ENCODE data around the gene SEL1L3.
A peak's percentile ranks its signal among the peaks of the same experiment; 100 is the strongest.
"Not testable (repeated sequence)": the region's sequence is repeated elsewhere in the genome, so short reads cannot be mapped to it uniquely, and the experiment has no call there.

SEL1L3 gene

DNA sequence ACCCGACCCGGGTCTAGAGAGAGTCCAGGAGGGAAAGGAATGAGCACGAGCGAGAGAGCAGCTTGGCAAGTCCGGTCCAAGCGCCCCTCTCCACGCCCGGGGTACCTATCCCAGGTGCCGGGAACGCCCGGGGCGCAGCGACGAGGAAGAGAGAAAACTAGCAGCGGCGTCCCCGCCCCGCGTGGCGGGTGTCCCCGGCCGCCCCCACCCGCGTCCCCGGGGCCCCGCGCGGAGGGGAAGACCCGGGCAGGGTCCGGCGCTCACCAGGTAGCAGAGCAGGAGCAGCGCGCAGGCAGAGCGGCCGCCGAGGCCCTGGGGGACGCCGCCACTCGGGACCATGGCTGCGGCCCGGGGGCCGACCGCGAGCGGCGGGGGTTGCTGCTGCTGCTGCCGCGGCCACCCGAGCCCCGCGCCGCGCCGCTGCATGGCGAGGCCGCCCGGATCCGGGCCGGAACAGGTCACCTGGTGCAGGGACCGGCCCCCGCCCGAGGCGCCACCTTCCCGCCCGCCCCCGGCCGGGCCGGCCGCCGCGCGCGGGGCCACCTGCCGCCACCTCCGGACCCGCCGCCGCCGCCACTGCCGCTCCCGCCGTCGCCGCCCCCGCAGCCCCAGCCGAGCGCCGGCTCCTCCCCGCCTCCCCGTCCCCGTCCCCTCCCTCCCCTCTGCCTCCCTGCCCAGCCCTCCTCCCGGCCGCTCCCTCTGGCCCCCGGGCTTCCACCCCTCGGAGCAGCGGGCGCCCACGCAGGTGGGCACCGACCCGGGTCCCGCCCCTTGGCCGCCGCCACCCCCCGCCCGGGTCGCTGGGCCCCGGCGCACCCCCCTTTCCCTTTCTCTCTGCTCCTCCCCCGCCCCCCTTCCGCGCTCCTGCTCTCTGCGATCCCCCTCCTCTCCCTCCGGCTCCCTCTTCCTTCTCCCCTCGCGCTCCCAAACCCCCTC, at the start of gene SEL1L3:
Gene SEL1L3 (minus strand): TSS at position 578 of the 936 bp plus-strand sequence. CDS start 152 bp downstream, at position 426.
- CTCF ChIA-PET: interaction anchor here (0.8 to 3.9 kb wide), 2 partner anchors 11 to 15 kb away, joined by 3 to 27 read pairs; no protein-coding TSS in a partner anchor
- POLR2A ChIA-PET: no interaction called here
- TF ChIP-seq, protein P1, sequence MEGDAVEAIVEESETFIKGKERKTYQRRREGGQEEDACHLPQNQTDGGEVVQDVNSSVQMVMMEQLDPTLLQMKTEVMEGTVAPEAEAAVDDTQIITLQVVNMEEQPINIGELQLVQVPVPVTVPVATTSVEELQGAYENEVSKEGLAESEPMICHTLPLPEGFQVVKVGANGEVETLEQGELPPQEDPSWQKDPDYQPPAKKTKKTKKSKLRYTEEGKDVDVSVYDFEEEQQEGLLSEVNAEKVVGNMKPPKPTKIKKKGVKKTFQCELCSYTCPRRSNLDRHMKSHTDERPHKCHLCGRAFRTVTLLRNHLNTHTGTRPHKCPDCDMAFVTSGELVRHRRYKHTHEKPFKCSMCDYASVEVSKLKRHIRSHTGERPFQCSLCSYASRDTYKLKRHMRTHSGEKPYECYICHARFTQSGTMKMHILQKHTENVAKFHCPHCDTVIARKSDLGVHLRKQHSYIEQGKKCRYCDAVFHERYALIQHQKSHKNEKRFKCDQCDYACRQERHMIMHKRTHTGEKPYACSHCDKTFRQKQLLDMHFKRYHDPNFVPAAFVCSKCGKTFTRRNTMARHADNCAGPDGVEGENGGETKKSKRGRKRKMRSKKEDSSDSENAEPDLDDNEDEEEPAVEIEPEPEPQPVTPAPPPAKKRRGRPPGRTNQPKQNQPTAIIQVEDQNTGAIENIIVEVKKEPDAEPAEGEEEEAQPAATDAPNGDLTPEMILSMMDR (IDR thresholded peaks at IDR 0.05; ENCODE audit: control extremely low read depth, extremely low read depth, low read depth, missing control alignments): no peak
- DNase-seq (ENCODE audit: extremely low spot score): peak; percentile 83

DNA sequence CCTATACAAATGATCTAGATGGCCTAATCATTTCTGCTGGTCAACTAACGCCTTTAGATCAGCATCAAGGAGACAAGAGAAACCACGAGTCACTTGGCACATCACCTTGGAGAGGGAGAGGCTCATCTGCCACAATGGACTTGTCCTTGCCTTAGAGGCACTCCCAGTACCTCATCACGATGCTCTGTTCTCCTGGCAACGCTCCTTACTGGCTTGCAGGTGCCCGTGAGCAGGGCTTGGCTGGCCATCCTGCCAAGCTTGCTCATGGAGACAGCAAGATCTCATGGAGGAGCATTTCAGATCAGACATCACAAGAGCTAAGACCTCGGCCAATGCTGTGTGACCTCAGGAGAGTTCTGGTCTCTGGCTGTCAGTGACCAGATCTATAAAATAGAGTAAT, 48.6 kb upstream of the SEL1L3 start:
- no peak for DNase-seq (ENCODE audit: extremely low spot score)
- TF ChIP-seq, protein P1 (IDR thresholded peaks at IDR 0.05; ENCODE audit: control extremely low read depth, extremely low read depth, low read depth, missing control alignments): no peak
- ChIA-PET POLR2A (no interaction called here), CTCF (interaction anchor here (0.7 to 2.3 kb wide), 6 partner anchors 14 to 470 kb away, joined by 3 to 6 read pairs (median 4); no protein-coding TSS in a partner anchor)

DNA sequence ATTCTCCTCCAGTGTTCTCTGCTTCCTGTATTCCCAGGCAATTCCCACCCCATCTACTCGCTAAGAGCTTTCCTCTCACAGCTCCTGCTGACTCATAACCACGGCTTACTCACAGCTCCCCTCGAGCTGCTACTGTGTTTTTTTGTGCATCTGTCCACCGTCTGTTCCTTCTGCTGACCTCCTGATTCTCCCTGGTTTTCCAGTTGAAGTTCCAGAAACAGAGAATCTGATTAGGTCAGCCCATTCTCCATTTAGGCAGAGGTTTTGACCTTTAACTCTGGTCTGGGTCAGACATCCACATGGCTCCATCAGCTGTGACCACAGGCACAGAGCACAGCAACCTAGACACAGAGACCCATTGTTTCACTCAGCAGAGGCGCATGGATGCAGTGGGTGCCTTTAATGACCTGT, 45.7 kb upstream of the SEL1L3 start:
- TF ChIP-seq, protein P1 (IDR thresholded peaks at IDR 0.05; ENCODE audit: control extremely low read depth, extremely low read depth, low read depth, missing control alignments): no peak
- POLR2A ChIA-PET: no interaction called here
- DNase-seq (ENCODE audit: extremely low spot score): no peak
- CTCF ChIA-PET: interaction anchor here (0.9 kb wide), 1 partner anchor 10 kb away, joined by 3 read pairs; no protein-coding TSS in a partner anchor

DNA sequence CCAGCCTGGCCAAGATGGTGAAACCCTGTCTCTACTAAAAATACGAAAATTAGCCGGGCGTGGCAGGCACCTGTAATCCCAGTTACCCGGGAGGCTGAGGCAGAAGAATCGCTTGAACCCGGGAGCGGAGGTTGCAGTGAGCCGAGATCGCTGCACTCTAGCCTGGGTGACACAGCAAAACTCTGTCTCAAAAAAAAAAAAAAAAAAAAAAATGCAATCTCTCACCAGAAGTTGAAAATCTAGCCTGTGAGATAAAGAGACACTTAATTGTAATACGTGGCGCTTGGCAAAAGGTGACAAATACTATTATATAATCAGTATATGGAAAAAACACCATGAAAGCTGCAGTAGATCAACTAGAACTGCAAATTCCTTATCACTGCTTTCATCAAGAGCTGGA, 43.3 kb upstream of the SEL1L3 start:
- POLR2A ChIA-PET: not testable (repeated sequence)
- CTCF ChIA-PET: interaction anchor here (2.0 kb wide), 1 partner anchor 11 kb away, joined by 8 read pairs; no protein-coding TSS in a partner anchor

DNA sequence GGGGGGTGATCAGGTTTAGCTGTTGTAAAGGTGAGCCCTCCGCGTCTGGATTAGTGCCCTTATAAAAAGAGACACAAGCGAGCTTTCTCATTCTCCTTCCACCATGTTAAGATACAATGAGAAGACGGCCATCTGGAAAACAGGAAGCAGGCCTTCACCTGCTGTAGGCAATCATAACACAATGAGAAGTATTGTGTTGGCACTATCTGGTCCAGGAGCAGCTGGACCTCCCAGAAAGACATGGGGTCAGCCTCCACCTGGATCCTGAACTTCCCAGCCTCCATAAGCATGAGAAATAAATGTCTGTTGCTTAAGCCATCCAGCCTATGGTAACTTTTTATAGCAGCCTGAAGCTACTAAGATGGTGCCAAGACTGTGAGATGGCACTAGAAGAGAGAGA, 42.6 kb upstream of the SEL1L3 start:
- no peak for DNase-seq (ENCODE audit: extremely low spot score)
- ChIA-PET CTCF (interaction anchor here (2.0 kb wide), 1 partner anchor 10 kb away, joined by 8 read pairs; no protein-coding TSS in a partner anchor), POLR2A (no interaction called here)
- TF ChIP-seq, protein P1 (IDR thresholded peaks at IDR 0.05; ENCODE audit: control extremely low read depth, extremely low read depth, low read depth, missing control alignments): no peak

More for the DNA sequence above, 43.3 kb upstream of the SEL1L3 start:
- DNase-seq (ENCODE audit: extremely low spot score): not testable (repeated sequence)

DNA sequence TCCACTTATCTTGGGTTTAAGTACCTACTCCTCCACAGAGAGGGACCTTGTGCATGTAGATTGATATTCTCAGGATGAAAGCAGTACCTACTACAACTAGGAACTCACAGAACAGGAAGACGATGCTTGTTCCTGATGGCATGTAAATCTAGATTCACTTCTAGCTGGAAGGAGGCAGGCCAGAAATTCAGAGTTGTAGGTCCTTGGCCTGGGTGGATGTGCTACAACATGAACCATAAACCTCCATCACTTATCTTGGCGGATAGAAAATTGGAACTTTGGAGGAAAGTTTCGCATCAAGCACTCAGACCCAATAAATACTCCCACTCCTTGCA, 41.9 kb upstream of the SEL1L3 start:
- TF ChIP-seq, protein P1 (IDR thresholded peaks at IDR 0.05; ENCODE audit: control extremely low read depth, extremely low read depth, low read depth, missing control alignments): no peak
- CTCF ChIA-PET: interaction anchor here (1.0 kb wide), 1 partner anchor 78 kb away, joined by 3 read pairs; no protein-coding TSS in a partner anchor
- no peak for DNase-seq (ENCODE audit: extremely low spot score)
- POLR2A ChIA-PET: no interaction called here
